Right renal pelvis (tissue), 4 donors: ENCODE data around the gene ASPDH. TPM values are rescaled to one million over a fixed set of nuclear protein-coding genes. Genes with fewer than 3 reads are reported as not detected.

Experiments
- polyA plus RNA-seq, 4 donors: library from polyadenylated mRNA; unstranded; fragments of 120-200 nt; gene quantifications; one replicate each; pipeline ENCODE4 v1.2.1, GENCODE V29; 2013; ENCODE audit not compliant: insufficient read length in 4 of 4

Gene ASPDH
- polyA plus RNA-seq, 4 donors: 6.5 to 14.8 (median 11.0) TPM

Other genes starting within 250 kb of the ASPDH start
- 10 to 100 TPM; 31.9 to 52.4 (median 36.7) TPM for gene KCNC3, start 184.5 kb downstream of the ASPDH start, polyA plus RNA-seq
- gene NAPSA, start 148.3 kb downstream of the ASPDH start, polyA plus RNA-seq: 10 to 100 TPM in 2 of 4 donors, 1 to 10 TPM in 2; 8.5 to 11.2 (median 9.6) TPM
- 10 to 100 TPM; 28.6 to 47.2 (median 32.0) TPM for gene NR1H2, start 137.5 kb downstream of the ASPDH start, polyA plus RNA-seq
- gene POLD1, start 129.6 kb downstream of the ASPDH start, polyA plus RNA-seq: 10 to 100 TPM; 23.4 to 34.4 (median 26.0) TPM
- gene SPIB, start 95.0 kb downstream of the ASPDH start, polyA plus RNA-seq: 1 to 10 TPM in 3 of 4 donors, under 1 TPM in 1; 0.46 to 1.7 (median 1.3) TPM
- 1 to 10 TPM in 1 of 4 donors, under 1 TPM in 3; 0.77 to 1.5 (median 0.90) TPM for gene MYBPC2, start 81.0 kb downstream of the ASPDH start, polyA plus RNA-seq
- gene EMC10, start 37.4 kb downstream of the ASPDH start, polyA plus RNA-seq: 100 to 1,000 TPM; 115 to 189 (median 133) TPM
- gene GARIN5A, start 37.1 kb downstream of the ASPDH start, polyA plus RNA-seq: 10 to 100 TPM in 1 of 4 donors, 1 to 10 TPM in 3; 7.7 to 10.3 (median 9.2) TPM
- 10 to 100 TPM in 1 of 4 donors, 1 to 10 TPM in 3; 6.7 to 16.9 (median 8.8) TPM for gene JOSD2, start 2.7 kb downstream of the ASPDH start, polyA plus RNA-seq
- gene LRRC4B, start 54.5 kb upstream of the ASPDH start, polyA plus RNA-seq: 10 to 100 TPM; 18.1 to 29.8 (median 19.8) TPM
- gene SYT3, start 126.0 kb upstream of the ASPDH start, polyA plus RNA-seq: 1 to 10 TPM in 3 of 4 donors, under 1 TPM in 1; 0.96 to 1.4 (median 1.1) TPM
- 1 to 10 TPM; 1.8 to 5.0 (median 2.2) TPM for gene C19orf81, start 135.5 kb upstream of the ASPDH start, polyA plus RNA-seq
- 1 to 10 TPM; 5.1 to 7.2 (median 5.9) TPM for gene SHANK1, start 205.9 kb upstream of the ASPDH start, polyA plus RNA-seq
- gene CLEC11A, start 209.5 kb upstream of the ASPDH start, polyA plus RNA-seq: 10 to 100 TPM; 22.8 to 39.3 (median 25.6) TPM